ENCODE measurements around the gene CCDC171.
"Not testable (repeated sequence)": the region's sequence is repeated elsewhere in the genome, so short reads cannot be mapped to it uniquely, and the experiment has no call there.

CCDC171 gene

GRCh38 chr9:15697446-15697851 is 144.6 kb downstream of the CCDC171 start:
- DNase-seq = no peak

- not testable (repeated sequence) for DNase-seq
Observed at GRCh38 chr9:15699876-15700559, 147.2 kb downstream of the CCDC171 start.

GRCh38 chr9:15707000-15707399 is 154.2 kb downstream of the CCDC171 start:
- no peak for DNase-seq

- DNase-seq = no peak
Observed at GRCh38 chr9:15711531-15711930, 158.7 kb downstream of the CCDC171 start.

GRCh38 chr9:15711931-15712330 is 159.1 kb downstream of the CCDC171 start:
- DNase-seq = no peak

GRCh38 chr9:15714746-15715145 is 161.9 kb downstream of the CCDC171 start:
- DNase-seq = no peak

- DNase-seq = no peak
Observed at GRCh38 chr9:15717290-15717967, 164.6 kb downstream of the CCDC171 start.

GRCh38 chr9:15718423-15718822 is 165.6 kb downstream of the CCDC171 start:
- no peak for DNase-seq

- DNase-seq = no peak
Observed at GRCh38 chr9:15720861-15721260, 168.0 kb downstream of the CCDC171 start.

GRCh38 chr9:15722888-15723287 is 170.0 kb downstream of the CCDC171 start:
- DNase-seq = no peak

- DNase-seq = no peak
Observed at GRCh38 chr9:15724016-15724415, 171.2 kb downstream of the CCDC171 start.

GRCh38 chr9:15724612-15725011 is 171.8 kb downstream of the CCDC171 start:
- DNase-seq = no peak

- no peak for DNase-seq
Observed at GRCh38 chr9:15725953-15726352, 173.1 kb downstream of the CCDC171 start.

GRCh38 chr9:15729507-15729906 is 176.7 kb downstream of the CCDC171 start:
- DNase-seq = no peak

- no peak for DNase-seq
Observed at GRCh38 chr9:15735083-15735857, 182.4 kb downstream of the CCDC171 start.

GRCh38 chr9:15736569-15736968 is 183.7 kb downstream of the CCDC171 start:
- DNase-seq = no peak

GRCh38 chr9:15738011-15738410 is 185.2 kb downstream of the CCDC171 start:
- DNase-seq = no peak

- DNase-seq = no peak
Observed at GRCh38 chr9:15741015-15741414, 188.2 kb downstream of the CCDC171 start.

- no peak for DNase-seq
Observed at GRCh38 chr9:15743512-15743911, 190.7 kb downstream of the CCDC171 start.

- no peak for DNase-seq
Observed at GRCh38 chr9:15744196-15744595, 191.4 kb downstream of the CCDC171 start.

GRCh38 chr9:15746905-15747304 is 194.1 kb downstream of the CCDC171 start:
- DNase-seq = no peak

- DNase-seq = no peak
Observed at GRCh38 chr9:15755660-15756059, 202.8 kb downstream of the CCDC171 start.

- DNase-seq = no peak
Observed at GRCh38 chr9:15761551-15761950, 208.7 kb downstream of the CCDC171 start.

GRCh38 chr9:15763371-15763770 is 210.5 kb downstream of the CCDC171 start:
- DNase-seq = no peak

All from NCI-H1417 (cell line).